ENCODE results near the gene IL2RA. TPM values are rescaled to one million over a fixed set of nuclear protein-coding genes. Genes with fewer than 3 reads are reported as not detected.

The IL2RA gene
- total and polyA plus RNA-seq, 3 donors from 2014 or later = 0.62 to 1.0 TPM; not detected in 1

DNA sequence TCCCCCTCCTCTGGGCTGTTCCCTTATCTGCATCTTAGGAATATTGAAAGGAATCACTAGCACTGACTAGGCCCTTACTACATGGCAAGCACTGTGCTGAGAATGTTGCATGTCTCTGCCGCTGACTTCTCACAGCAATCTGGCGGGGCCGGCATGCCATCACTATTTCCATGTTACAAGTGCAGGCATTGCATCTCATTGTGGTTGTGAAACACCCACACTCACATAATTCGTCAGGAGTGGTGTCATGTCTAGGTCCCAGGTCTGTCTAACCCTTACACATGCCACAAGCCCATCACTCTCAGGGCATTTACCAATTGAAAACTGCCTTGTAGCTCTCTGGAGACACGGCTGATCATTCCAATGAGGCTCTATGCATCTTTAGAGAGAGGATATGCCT lies 8.5 kb upstream of the IL2RA start:
- 91 to 97% methylated on average over 5 of the region's 5 CpGs for WGBS, 2 donors
- intact Hi-C loops (cut with DNase I; ENCODE audit: low total_unique reads) = no loop called here
- no peak overlapping the region for H3K4me3 ChIP-seq
- peaks cover 5% of the 10 kb centered on the region for H3K4me1 ChIP-seq
- no peaks in the 10 kb centered on the region for H3K36me3 ChIP-seq (ENCODE audit: low read depth, missing control alignments)
- H3K9me3 ChIP-seq = no peaks in the 10 kb centered on the region
- TF ChIP-seq POLR2A (IDR thresholded peaks at IDR 0.05) (no peak), CTCF (IDR thresholded peaks at IDR 0.05) (no peak)
- no peak for DNase-seq
- no peak overlapping the region for H3K27ac ChIP-seq
- H3K27me3 ChIP-seq = no peaks in the 10 kb centered on the region

DNA sequence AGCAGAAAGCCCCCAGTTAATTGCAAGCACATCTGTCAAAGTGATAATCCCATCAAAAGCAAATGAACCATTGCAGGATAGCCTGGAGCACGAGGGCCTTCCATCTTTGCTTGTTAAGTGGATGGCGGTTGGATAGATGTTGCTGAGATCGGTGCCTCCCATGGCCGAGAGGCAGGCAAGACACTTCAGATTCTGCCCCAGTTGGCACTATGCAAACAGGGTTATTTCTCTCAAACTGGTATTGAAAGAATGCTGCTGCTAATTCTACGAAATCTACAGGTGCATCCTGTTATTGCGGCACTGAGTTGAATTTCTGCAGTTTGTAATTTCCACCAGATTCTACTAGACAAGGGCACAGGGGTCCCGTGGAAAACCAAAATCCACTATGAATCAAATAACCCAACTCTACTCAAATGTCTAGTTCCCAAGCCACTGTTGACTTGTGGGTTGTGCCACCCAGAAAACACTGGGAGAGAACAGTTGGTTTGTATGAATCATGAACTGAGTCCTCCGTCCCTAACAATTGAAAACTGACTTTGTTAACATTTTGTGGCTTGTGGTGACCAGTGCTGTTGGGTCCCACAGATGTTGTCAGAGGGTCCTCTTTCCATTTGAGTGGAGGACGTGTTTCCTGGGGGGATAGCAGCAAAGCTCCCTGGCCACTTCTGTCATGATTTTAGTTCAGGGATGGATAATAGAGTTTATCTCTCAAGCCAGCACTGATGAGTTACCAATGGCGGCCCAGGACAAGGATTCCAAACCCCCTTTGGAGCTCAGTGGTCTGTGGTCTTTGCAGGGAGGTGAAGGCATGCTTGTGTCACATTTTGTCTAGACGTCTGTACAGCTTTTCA lies 7.1 kb upstream of the IL2RA start:
- H3K9me3 ChIP-seq = no peaks in the 10 kb centered on the region
- intact Hi-C loops (cut with DNase I; ENCODE audit: low total_unique reads) = no loop called here
- no peak for TF ChIP-seq CTCF (IDR thresholded peaks at IDR 0.05)
- no peak for TF ChIP-seq POLR2A (IDR thresholded peaks at IDR 0.05)
- no peak overlapping the region for H3K4me3 ChIP-seq
- H3K27ac ChIP-seq = no peak overlapping the region
- DNase-seq = no peak
- 86 to 90% methylated on average over 8 to 11 of the region's 11 CpGs for WGBS, 2 donors
- H3K27me3 ChIP-seq = no peaks in the 10 kb centered on the region
- H3K4me1 ChIP-seq = no peaks in the 10 kb centered on the region
- no peaks in the 10 kb centered on the region for H3K36me3 ChIP-seq (ENCODE audit: low read depth, missing control alignments)

GRCh38 chr10:6068422-6068821 lies 6.3 kb upstream of the IL2RA start:
- WGBS, 2 donors = 65 to 70% methylated on average over 8 of the region's 8 CpGs
- Histone ChIP-seq H3K36me3 (ENCODE audit: low read depth, missing control alignments) (no peaks in the 10 kb centered on the region), H3K4me1 (no peaks in the 10 kb centered on the region), H3K27ac (no peak overlapping the region), H3K4me3 (no peak overlapping the region), H3K27me3 (no peaks in the 10 kb centered on the region), H3K9me3 (no peaks in the 10 kb centered on the region)
- TF ChIP-seq POLR2A (IDR thresholded peaks at IDR 0.05) = no peak
- no peak for DNase-seq
- intact Hi-C loops (cut with DNase I; ENCODE audit: low total_unique reads) = no loop called here

DNA sequence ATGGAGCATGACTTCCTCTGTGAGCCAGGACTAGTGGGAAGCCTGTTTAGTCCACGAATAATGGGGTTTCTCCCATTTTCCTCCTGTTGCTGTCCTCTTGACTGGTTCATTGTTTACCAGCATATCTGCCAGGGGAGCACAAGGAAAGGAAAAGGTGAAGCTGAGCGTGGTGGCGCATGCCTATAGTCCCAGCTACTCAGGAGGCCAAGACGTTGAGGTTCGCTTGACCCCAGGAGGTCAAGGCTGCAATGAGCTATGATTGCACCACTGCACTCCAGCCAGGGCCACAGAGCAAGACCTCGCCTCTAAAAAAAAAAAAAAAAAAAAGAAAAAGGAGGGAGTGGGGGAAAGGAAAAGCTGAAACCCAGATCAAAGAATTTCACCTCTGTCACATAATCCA lies 5.8 kb upstream of the IL2RA start:
- intact Hi-C loops (cut with DNase I; ENCODE audit: low total_unique reads) = no loop called here
- no peak overlapping the region for H3K27ac ChIP-seq
- H3K9me3 ChIP-seq = no peaks in the 10 kb centered on the region
- H3K36me3 ChIP-seq (ENCODE audit: low read depth, missing control alignments) = no peaks in the 10 kb centered on the region
- WGBS, 2 donors = 70 to 75% methylated on average over 6 of the region's 6 CpGs
- no peaks in the 10 kb centered on the region for H3K27me3 ChIP-seq
- no peak overlapping the region for H3K4me3 ChIP-seq
- TF ChIP-seq POLR2A (IDR thresholded peaks at IDR 0.05) (no peak), CTCF (IDR thresholded peaks at IDR 0.05) (no peak)
- H3K4me1 ChIP-seq = no peaks in the 10 kb centered on the region
- DNase-seq = no peak

GRCh38 chr10:6067457-6067856 lies 5.3 kb upstream of the IL2RA start:
- no peak for DNase-seq
- no peaks in the 10 kb centered on the region for H3K27me3 ChIP-seq
- no peak for TF ChIP-seq CTCF (IDR thresholded peaks at IDR 0.05)
- no peak for TF ChIP-seq POLR2A (IDR thresholded peaks at IDR 0.05)

More at GRCh38 chr10:6067457-6067856, 5.3 kb upstream of the IL2RA start:
- intact Hi-C loops (cut with DNase I; ENCODE audit: low total_unique reads) = no loop called here
- Histone ChIP-seq H3K36me3 (ENCODE audit: low read depth, missing control alignments) (no peaks in the 10 kb centered on the region), H3K4me3 (no peak overlapping the region), H3K27ac (no peak overlapping the region), H3K4me1 (no peaks in the 10 kb centered on the region), H3K9me3 (no peaks in the 10 kb centered on the region)
- 83 to 88% methylated on average over 4 of the region's 4 CpGs for WGBS, 2 donors

All from testis (tissue), 3 donors.